NCI-H2081 treated with DMSO at 0.1 percent for 48 hours (cell line): ENCODE data around the gene RNF144B.
"Not testable (repeated sequence)": the region's sequence is repeated elsewhere in the genome, so short reads cannot be mapped to it uniquely, and the experiment has no call there.

ENCODE experiments used
- DNase-seq: peaks from one replicate; lab custom pipeline; 2025; lab: John Stamatoyannopoulos, UW

The RNF144B gene

DNA sequence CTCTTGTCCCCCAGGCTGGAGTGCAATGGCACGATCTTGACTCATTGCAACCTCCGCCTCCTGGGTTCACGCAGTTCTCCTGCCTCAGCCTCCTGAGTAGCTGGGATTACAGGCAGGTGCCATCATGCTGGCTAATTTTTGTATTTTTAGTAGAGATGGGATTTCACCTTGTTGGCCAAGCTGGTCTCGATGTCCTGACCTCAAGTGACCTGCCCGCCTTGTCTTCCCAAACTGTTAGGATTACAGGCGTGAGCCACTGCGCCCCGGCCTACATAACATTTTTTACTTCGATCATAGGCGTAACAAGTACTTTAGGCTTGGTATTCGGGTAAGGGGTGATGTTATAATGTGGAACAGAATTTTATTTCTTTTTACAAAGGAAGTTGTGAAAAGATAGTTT, 22.5 kb downstream of the RNF144B start:
- DNase-seq, result not testable (repeated sequence)

DNA sequence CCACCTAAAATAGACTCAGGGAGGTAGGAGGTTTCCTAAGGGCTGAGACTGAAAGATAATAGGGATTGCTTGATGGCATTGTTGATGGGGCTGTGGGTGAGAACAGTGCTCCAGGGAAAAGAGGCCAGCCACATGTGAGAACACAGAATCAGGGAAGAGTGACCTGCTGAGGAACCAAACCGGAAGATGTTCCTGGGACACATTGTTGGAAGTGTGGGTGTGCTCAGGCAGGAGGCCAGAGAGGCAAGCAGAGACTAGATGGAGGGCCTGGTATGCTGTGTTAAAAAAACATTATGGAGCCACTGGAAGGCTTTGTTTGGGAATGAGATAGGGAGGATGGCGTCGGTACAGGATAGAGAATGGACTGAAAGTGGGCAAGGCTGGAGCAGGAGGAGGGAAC, 23.3 kb downstream of the RNF144B start:
- no peak for DNase-seq

DNA sequence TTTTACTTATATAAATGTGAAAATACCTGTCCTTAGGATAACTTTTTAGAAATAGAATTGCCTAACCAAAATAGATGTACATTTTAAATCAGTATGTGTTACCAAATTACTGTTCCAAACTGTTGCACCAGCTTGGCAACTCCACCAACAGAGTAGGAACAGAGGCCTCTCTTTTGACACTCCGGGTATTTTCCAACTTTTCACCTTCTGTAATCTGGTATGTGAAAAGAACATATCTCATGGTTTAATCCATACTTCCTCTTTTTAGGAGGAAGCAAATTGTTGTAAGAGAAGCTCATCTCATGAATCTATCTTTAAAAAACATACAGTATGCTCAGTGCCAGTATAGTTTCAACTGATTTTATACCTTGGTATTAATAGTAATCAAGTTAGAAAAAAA, 24.9 kb downstream of the RNF144B start:
- no peak for DNase-seq

DNA sequence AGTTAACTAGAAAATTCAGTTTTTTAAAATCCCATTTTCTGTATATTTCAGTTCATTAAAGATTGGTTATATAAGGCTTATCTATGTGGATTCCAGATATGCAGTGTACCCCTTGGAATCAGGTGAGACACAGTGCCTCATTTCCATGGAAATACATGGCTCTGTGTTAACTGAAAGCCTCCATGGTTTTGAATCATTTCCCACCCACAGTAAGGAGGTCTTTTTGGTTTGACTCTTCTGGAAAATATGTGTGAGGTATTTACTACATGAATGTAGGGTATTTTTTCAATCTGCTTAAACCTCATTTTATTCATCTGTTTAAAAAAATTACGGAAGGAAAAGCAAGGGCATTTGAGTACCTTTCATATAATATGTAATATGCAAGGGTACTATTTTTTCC, 25.5 kb downstream of the RNF144B start:
- DNase-seq, result no peak

DNA sequence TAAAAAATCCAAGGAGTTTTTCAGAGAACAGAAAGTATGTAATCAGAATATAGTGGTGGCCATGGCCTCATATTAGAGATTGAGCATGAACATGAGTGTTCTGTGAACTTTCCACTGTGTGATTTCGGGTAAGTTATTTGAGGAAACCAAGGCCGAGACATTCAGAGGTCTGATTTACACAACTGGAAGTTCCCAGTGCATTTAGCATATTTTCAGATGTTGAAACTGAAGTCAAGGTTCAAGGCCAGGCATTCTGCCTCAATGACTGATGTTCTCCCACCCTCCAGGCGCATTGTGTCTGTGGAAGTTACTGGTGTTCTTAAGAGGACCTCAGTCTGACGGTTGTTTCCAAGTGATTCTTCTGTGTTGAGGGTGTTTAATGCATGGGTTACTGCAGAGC, 26.2 kb downstream of the RNF144B start:
- DNase-seq, result no peak

DNA sequence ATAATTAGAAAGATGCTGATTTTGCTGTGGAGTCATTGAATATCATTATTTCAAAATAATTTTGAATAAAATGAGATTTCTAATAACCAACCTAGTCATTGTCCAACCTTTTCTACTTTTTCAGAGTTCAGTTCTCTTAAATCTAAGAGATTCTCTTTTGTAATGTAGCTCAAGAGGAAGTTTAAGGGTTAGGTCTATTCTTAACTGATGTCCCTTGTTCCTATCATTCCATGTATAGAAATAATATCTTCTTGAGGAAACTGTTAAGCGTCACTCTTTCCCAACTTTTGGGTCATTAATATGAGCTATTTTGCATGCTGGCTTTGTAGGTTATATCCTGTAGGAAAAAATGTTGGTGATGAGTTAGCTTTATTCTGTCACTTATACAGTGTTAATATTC, 27.0 kb downstream of the RNF144B start:
- DNase-seq, result no peak

DNA sequence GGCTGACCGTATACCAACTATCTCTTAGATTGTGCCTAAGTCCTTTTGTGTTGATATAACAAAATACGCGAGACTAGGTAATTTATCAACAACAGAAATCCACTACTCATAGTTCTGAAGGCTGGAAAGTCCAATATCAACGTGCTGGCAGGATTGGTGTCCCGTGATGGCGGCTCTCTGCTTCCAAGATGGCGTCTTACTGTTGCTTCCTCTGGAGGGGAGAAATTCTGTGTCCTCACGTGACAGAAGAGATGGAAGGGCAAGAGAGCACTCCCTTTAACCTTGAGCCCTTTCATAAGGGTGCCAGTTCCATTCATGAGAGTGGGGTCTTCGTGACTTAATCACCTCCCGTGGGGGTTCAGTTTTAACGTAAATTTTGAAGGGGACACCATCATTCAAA, 28.1 kb downstream of the RNF144B start:
- DNase-seq, result no peak

DNA sequence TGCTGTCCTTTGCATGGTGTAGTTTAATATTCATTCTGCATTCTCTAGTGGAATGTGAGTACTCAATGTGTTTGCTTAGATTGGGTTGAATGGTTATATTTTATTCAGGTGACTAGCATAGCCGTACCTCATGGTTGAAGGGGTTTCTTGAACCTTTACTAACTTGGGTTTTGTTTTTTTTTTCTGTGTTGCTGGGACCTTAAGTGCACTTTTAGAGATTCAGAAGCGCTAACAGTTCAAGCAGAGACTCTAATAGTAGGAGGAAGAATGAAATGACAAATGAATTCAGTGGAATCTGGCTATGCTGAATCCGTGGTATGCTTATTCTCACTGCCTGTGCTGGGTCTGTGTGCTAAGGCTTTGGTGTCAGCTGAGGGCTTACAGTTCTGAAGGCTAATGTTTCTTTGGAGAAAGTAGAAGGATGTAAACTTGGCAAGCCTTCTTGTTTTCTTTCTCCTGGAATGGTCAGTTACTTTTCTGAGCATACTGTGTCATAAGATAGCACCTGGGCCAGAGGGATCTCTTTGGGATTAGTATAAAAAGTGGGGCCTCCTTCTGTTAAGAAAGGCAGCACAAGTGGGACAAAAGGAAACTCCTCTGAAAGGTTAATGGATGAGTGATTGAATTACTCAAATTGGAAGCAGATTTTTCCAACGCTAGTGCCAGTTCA, 28.7 kb downstream of the RNF144B start:
- DNase-seq, result no peak

DNA sequence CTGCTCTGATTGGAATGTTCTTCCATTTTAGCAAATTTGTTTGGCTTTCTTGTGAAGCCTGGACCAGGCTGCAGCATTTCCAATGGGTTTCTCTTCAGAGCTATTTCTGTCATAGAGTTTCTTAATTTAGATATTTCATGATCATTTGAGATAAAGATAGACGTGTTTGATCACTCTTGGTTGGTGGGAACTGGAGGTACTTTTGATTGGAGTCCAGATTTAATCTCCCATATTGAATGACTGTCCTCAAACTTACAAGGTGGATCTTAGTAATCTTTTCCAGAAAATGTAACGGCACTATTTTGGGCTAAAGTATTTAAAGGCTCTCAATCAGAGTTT, 29.2 kb downstream of the RNF144B start:
- DNase-seq, result no peak

DNA sequence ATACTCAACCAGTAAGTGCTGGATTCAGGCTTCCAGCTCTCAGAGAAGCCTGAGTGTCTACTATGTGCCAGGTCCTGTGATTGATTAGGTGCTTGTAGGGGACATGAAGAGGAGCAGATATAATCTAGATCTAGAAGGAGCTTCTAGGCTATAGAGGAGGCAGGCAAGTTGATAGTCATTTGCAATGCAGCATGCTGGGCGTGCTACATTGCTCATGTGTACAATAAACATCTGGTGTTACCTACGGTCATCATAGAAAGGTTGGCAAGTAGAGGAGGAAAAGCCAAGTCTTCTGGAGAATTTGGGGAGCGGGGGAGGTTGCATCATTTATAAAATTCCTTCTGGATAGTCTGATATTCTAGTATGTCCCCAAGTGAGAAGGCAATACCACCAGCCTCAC, 33.2 kb downstream of the RNF144B start:
- DNase-seq, result no peak

DNA sequence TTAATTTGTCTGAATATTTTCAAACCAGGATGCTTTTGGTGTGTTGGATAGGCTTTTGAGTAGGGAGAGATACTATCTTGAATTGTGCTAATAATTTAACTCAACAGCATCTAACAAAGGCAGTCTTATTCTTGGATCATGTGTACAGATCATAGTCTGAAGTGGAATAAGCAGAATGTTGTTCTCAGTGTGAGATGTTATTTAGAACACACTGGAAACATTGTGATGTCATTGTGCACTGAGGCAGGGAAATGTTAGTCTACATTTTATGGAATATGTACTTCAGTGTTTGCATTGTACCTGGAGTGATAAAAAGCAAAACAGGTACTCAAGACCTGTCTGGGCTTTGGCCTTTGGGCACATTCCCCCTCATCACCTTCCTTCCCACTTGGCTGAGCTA, 35.0 kb downstream of the RNF144B start:
- DNase-seq, result no peak

DNA sequence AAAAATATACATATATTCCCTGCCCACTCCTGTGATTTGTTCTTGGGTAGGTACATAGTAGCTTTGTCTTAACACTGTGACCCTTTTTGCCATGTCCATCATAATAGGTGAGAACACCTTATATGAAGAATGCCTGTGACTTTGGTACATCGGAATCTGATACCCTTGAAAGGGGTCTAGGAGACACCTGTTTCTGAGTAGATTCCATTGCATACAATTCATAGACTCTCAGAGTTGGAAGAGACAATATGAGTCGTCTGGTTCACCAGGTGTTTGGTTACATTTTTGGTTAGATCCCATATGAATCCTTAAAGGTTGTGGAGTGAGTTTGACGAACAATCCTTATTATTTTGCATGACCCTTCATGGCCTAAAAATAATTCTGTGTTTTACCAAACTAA, 36.3 kb downstream of the RNF144B start:
- no peak for DNase-seq

DNA sequence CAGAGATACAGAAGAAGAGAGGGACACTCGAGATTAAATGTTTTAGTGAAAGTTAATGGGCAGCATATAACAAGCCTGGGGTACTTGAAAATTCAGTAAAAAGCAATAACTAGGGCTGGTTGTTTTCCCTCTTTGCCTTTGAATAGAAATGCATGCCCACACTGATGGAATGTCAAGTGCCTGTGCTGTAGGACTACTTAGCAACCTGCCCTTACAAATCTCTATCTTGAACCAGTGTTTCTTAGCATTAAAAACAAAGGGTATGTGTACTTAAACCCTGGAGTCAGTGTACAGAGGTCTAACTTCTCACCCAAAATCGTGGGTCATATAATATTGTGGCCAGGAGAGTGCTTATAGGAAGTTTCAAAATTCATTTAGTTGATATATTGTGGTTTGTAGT, 37.1 kb downstream of the RNF144B start:
- DNase-seq, result no peak

DNA sequence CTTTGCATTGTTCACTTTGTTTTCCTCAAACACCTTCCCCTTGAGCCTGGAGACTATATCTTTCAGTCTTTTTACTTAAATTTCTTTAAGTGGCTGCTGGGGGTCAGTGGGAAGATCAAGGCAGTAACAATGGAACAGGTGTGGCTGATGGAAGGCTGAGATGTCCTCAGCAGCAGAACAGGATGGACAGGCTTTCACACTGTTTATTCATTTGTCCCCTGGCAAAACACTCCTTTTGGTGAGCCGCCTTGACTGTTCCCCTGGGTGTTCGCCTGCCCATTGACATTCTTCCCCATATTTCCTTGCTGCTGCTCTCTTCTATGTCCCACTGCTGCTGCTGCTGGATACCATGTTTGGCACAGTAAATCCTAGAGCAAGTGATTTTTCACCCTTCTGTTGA, 38.1 kb downstream of the RNF144B start:
- no peak for DNase-seq

DNA sequence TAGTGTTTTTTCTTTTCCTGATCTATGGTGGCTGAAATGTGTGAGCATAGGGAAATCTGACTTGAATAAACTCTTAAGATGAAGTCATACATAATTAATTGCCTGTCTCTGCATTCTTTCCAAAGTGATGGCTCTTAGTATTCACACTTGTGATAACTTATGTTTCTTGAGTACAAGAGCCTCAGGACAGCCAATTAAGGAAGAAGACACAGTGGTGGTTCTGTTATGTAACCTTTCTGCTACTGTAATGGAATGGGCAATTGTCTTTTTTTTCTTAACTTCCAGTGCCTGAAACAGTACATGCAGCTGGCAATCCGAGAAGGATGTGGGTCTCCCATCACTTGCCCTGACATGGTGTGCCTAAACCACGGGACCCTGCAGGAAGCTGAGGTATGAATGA, 40.1 kb downstream of the RNF144B start:
- no peak for DNase-seq

DNA sequence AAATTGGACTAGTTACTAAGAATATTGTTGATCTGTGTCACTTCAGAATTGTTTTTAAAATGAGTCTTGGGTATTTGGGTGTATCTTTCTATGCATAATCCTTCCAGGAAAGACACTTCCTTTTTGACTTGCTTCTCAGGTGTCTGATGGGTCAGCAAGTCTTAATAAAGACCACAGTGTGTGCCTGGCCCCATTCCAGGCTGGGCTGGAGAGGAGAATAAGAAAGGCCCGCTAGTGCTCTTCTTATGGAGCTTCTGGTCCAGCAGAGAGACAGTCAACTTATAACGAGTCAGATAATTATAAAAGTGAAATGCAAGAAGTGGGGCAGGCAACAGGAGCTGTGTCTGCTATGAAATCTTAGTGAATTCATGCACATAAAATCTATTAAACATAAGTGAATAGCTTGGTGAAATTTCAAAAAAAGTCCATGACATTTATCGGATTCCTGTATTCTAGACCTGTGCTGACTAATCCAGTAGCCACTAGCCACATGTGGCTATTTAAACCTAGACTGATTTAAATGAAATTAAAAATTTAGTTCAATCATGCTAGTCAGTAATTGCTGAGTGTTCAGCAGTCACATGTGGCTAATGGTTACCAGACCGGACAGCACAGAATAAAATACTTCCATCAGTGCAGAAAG, 42.6 kb downstream of the RNF144B start:
- no peak for DNase-seq

DNA sequence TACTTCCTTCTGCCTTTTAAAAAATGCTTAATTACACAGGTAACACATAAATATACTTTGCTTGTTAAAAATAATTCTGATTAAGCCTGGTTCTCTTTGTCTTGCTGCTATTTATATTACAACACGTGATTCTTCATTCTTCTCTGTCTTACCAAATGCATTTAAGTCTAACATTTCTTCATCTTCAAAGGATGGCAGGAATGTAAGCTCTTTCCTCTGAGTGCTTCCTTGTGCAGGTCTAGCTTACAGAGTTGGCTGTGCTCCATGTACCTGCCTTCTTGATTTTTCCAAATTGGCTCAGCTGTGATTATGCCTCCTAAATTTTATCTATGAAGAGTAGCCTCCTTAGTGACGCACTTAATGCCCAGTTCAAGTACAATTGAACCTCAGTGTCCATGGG, 44.4 kb downstream of the RNF144B start:
- no peak for DNase-seq

DNA sequence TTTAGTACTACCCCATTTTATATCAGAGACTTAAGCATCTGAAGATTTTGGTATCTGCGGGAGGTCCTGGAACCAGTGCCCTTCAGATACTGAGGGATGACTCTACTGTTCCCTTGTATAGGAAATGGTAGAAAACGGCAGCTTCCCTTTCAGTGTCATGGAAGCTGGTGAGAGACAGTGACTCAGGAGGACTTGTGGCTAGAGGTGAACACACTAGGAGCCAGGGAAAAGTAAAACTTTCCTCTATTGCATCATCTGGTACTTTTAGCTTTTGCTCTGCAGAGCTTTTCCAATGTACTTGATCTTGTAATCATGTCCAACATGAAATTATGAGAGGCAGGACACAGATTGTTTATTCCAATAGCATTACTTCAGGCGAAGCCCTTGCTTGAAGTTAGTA, 45.0 kb downstream of the RNF144B start:
- DNase-seq, result no peak

DNA sequence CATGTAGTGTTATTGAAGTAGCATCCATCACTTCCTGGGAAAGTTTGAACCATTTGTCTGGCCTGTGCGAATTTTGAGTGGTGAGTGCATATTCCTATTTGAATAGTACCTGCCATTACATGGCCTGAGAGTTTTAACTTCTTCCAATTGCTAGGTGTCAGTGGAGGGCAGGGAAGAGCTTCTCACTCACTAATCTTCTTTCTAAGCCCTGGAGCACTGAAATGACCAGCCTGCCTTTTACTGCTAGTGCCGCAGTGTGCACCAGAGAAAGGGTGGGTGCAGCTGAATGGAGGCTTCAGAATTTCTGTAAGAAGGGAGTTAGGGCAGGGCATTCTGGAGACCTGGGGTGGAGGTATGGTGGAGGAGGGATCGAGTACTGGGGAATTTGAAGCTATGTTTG, 45.5 kb downstream of the RNF144B start:
- no peak for DNase-seq

DNA sequence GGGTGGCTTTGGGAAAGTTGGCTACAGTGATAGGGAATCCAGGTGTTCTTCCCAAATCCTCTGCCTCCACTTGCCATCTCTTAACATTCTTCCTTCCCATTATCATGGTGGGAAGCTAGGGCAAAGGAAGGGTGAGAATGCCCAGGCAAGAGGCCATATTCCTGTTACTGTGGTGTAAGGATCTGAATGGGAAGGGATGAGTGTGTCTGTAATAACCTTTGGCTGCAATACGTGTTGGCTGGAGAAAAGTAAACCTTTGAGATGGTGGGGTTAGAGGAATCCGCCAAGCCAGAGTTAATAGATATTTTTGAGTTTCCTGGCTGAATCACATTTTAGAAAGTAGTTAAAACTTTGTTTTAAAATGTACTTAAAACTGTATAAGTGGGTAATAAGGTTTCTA, 45.9 kb downstream of the RNF144B start:
- no peak for DNase-seq

DNA sequence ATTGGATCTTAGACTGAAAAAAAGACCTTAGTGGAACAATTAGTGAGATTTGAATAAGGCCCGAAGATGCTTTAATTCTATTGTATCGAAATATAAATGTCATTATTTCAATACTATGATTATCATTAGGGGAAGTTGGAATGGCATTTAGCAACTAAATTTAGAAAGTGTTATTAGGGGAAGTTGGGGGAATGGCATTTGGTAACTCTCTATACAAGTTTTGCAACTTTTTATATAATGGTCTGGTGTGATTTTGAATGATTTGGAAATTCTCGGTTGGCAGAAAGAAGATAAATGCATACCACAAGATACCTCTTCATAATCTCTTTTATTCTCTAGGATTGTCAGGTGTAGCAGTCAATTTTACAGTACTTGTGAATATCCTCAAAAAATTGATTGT, 49.2 kb downstream of the RNF144B start:
- DNase-seq, result no peak

DNA sequence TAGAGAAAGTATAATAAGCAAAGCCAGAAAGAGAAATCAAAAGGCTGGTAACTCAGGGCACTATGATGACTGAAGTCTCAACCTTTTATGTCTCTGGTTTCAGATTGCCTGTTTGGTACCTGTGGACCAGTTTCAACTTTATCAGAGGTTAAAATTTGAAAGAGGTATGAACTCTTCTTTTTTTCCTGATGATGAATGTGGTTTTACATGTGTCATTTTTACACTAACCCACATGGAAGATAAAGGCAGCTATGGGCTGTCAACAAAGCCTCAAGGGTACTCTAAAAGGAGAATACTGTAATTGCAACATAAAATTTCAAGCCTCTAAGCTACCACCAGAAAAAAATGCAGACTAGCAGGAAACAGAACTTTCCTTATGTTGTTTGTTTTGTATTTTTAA, 52.4 kb downstream of the RNF144B start:
- DNase-seq, result no peak

DNA sequence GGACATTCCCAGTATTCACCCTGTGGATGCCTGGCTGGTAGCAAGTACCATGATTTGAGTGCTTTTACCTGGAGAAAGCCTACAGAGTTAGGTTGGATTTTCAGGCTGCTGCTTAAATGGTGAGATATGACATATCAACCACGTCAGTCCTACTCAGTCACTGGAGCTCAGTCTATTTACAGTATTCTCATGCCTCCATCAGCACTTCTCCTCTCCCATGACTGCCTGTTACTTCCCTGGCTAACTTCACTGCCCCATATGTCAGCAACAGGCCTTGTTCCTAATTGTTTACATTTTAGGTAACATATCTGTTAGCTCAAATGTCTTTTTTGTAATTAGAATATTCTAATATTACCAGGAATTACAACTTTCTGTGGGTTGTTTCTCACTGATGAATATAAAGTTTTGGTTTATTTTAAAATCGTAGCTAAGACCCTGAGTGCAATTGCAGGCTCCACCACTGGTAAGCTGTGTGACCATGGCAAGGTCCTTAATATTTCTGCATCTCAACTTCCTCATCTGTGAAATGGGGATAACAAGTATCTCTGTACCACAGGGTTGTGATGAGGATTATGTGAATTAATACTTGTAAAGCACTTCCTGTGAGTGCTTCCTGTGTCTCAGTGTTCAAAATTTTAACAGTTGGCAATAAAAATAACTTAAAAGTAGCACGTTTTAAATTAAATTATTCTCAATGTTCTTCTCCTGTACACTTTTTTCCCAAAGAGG, 54.3 kb downstream of the RNF144B start:
- DNase-seq, result no peak

DNA sequence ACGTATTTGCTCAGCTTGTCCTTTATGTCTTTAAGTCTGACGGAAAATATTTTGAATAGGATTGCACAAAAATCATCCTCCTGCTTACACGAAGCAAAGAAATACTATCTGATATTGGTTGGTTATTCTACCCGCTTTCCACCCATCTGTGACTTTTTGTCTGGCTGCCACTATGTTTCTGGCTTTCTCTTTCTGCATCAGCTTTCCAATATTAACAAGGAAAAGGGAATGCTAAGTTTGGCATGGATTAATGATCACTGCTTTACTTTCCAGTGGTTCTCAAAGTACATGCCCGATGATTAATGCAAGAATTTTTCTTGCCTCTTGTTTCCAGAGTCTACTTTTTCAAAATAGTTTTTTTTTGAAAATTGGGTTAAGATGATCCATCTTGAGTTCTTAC, 57.0 kb downstream of the RNF144B start:
- DNase-seq, result no peak
